ENCODE results near the gene AADACL3. TPM values are rescaled to one million over a fixed set of nuclear protein-coding genes. Genes with fewer than 3 reads are reported as not detected.

AADACL3 gene
- total and polyA plus RNA-seq, 12 donors = not detected

- 42 to 70% (median 53%) methylated on average over 2 of the region's 2 CpGs for WGBS, 4 donors
- Histone ChIP-seq H3K27ac (no peak overlapping the region), H3K36me3 (replicated peaks in 1 of 2) (no peaks in the 10 kb centered on the region), H3K9me3 (replicated peaks in 1 of 3) (no peaks in the 10 kb centered on the region), H3K4me1 (replicated peaks in 1 of 2) (no peaks in the 10 kb centered on the region), H3K4me3 (no peak overlapping the region), H3K27me3 (peaks cover 6% of the 10 kb centered on the region)
- TF ChIP-seq CTCF (IDR thresholded peaks at IDR 0.05) (no peak), POLR2A (IDR thresholded peaks at IDR 0.05) (no peak)
- no peak for DNase-seq
- intact Hi-C loops (cut with DNase I) = no loop called here
Measured at GRCh38 chr1:12756273-12756672, 40.4 kb downstream of the AADACL3 start.

- DNase-seq = no peak
- Histone ChIP-seq H3K27ac (no peak overlapping the region), H3K9me3 (replicated peaks in 1 of 3) (no peaks in the 10 kb centered on the region), H3K27me3 (peaks cover 6% of the 10 kb centered on the region), H3K4me1 (replicated peaks in 1 of 2) (no peaks in the 10 kb centered on the region), H3K4me3 (no peak overlapping the region), H3K36me3 (replicated peaks in 1 of 2) (no peaks in the 10 kb centered on the region)
- intact Hi-C loops (cut with DNase I) = no loop called here
- TF ChIP-seq CTCF (IDR thresholded peaks at IDR 0.05) = no peak
- TF ChIP-seq POLR2A (IDR thresholded peaks at IDR 0.05) = no peak
- WGBS, 4 donors = 65 to 71% (median 69%) methylated on average over 6 of the region's 6 CpGs
Measured at GRCh38 chr1:12756768-12757413, 41.0 kb downstream of the AADACL3 start.

GRCh38 chr1:12757836-12758235, 41.9 kb downstream of the AADACL3 start:
- H3K4me1 ChIP-seq (replicated peaks in 1 of 2) = no peaks in the 10 kb centered on the region
- H3K9me3 ChIP-seq (replicated peaks in 1 of 3) = no peaks in the 10 kb centered on the region
- H3K27ac ChIP-seq = no peak overlapping the region
- no peak for TF ChIP-seq CTCF (IDR thresholded peaks at IDR 0.05)
- TF ChIP-seq POLR2A (IDR thresholded peaks at IDR 0.05) = no peak
- no peak overlapping the region for H3K4me3 ChIP-seq
- intact Hi-C loops (cut with DNase I) = no loop called here
- H3K36me3 ChIP-seq (replicated peaks in 1 of 2) = no peaks in the 10 kb centered on the region
- no peak for DNase-seq
- H3K27me3 ChIP-seq = peaks cover 6% of the 10 kb centered on the region
- 67 to 73% (median 68%) methylated on average over 6 of the region's 6 CpGs for WGBS, 4 donors

GRCh38 chr1:12760256-12760795, 44.4 kb downstream of the AADACL3 start:
- DNase-seq = no peak
- TF ChIP-seq POLR2A (IDR thresholded peaks at IDR 0.05) (no peak), CTCF (IDR thresholded peaks at IDR 0.05) (no peak)
- whole genome bisulfite sequencing, 4 donors = 52 to 74% (median 61%) methylated on average over 6 to 7 of the region's 7 CpGs
- H3K9me3 ChIP-seq (replicated peaks in 1 of 3) = no peaks in the 10 kb centered on the region
- H3K4me3 ChIP-seq = no peak overlapping the region
- H3K36me3 ChIP-seq (replicated peaks in 1 of 2) = no peaks in the 10 kb centered on the region
- H3K27ac ChIP-seq = no peak overlapping the region
- no peaks in the 10 kb centered on the region for H3K4me1 ChIP-seq (replicated peaks in 1 of 2)
- intact Hi-C loops (cut with DNase I) = no loop called here
- H3K27me3 ChIP-seq = peaks cover 6% of the 10 kb centered on the region
